Astrocyte of the cerebellum (primary cell): ENCODE data around the gene TOMM34.

Experiments used
- DNase-seq: peaks from one replicate; pipeline ENCODE4 v3.0.0-alpha.2; 2011; ENCODE audit warnings: low read depth
- H3K4me3 ChIP-seq: 2 replicates; pipeline ENCODE4 v1.5.1; 2011; ENCODE audit warnings: mild to moderate bottlenecking, low read depth, low read length, moderate library complexity
- in situ Hi-C: cut with HindIII; loops from 2 replicates; pipeline ENCODE4 v1.10.0; 2017; ENCODE audit warnings: low sequenced_read_pairs
- TF ChIP-seq, protein P1 (sequence below): IDR thresholded peaks from 2 replicates; pipeline ENCODE4 v1.5.1; 2012; ENCODE audit warnings: low read length, low read depth, moderate library complexity, mild to moderate bottlenecking; ENCODE audit errors: missing control alignments

The TOMM34 gene

DNA sequence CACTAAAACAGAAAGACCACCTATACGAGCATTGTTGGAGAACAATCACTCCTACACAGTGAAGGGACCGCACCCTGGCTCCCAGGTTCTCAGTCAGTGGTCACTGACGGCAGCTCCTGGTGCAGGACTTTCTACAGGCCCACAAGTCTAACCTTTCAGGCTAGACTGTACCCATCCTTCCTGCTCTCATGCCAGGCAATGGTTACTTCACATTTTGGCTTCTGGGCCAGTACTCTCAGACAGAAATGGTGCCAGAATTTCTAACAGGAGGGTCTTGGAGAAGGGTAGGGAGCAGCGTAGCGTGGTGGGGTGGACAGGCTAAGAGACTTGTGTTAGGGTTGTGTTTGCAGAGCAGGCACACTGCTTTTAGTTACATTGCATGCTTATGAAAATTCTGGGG, 12.1 kb downstream of the TOMM34 start:
- H3K4me3 ChIP-seq, result no peak overlapping the region
- TF ChIP-seq, protein P1, sequence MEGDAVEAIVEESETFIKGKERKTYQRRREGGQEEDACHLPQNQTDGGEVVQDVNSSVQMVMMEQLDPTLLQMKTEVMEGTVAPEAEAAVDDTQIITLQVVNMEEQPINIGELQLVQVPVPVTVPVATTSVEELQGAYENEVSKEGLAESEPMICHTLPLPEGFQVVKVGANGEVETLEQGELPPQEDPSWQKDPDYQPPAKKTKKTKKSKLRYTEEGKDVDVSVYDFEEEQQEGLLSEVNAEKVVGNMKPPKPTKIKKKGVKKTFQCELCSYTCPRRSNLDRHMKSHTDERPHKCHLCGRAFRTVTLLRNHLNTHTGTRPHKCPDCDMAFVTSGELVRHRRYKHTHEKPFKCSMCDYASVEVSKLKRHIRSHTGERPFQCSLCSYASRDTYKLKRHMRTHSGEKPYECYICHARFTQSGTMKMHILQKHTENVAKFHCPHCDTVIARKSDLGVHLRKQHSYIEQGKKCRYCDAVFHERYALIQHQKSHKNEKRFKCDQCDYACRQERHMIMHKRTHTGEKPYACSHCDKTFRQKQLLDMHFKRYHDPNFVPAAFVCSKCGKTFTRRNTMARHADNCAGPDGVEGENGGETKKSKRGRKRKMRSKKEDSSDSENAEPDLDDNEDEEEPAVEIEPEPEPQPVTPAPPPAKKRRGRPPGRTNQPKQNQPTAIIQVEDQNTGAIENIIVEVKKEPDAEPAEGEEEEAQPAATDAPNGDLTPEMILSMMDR, result no peak
- in situ Hi-C loops, result no loop called here
- DNase-seq, result no peak

DNA sequence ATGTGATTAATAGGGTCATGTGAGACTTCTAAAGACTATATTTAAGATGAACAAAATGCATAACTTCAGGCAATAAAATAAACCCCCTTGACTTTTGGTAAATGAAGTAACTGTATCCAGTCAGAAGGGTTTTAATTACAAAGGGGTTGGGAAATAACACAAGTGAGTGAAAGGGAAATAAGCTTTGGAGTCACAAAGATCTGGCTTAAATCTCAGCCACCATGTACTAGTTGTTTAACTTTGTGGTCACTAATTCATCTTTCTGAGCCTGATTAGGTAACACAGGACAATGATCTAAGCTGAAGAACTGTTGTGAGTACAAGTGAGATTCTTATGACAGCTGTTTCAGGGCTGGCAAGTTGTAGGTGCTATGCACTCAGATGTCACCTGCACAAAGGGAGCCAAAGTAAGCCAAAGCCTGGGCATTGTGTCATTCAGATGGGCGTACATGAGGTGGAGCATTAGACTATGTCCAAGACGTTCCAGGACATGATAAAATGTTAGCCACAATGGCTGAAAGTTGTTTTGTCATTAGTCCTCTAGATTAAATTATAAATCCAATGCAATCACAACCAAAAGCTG, 13.8 kb downstream of the TOMM34 start:
- in situ Hi-C loops, result no loop called here
- no peak overlapping the region for H3K4me3 ChIP-seq
- TF ChIP-seq, protein P1, result no peak
- no peak for DNase-seq

- no peak for DNase-seq
- no peak overlapping the region for H3K4me3 ChIP-seq
- in situ Hi-C loops, result no loop called here
- TF ChIP-seq, protein P1, result no peak
Observed at GRCh38 chr20:44945261-44945660, 14.9 kb downstream of the TOMM34 start.

DNA sequence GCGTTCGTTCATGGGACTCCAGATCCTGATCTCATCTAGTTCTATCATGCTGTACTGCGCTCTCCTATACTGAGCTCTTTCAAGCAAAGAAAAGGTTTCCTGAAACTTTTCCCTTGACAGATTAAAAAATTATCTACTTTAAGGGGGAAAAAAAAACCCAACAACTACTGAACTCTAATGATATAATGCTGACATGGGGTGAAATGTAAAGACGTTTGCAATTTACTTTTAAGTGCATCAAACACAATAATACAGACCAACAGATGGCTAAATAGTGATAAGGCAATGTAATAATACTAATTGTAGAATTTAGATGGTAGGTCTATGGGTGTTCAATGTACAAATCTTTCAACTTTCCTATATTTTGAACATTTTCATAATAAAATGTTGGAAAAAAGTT, 16.4 kb downstream of the TOMM34 start:
- H3K4me3 ChIP-seq, result no peak overlapping the region
- in situ Hi-C loops, result no loop called here
- DNase-seq, result no peak
- TF ChIP-seq, protein P1, result no peak

DNA sequence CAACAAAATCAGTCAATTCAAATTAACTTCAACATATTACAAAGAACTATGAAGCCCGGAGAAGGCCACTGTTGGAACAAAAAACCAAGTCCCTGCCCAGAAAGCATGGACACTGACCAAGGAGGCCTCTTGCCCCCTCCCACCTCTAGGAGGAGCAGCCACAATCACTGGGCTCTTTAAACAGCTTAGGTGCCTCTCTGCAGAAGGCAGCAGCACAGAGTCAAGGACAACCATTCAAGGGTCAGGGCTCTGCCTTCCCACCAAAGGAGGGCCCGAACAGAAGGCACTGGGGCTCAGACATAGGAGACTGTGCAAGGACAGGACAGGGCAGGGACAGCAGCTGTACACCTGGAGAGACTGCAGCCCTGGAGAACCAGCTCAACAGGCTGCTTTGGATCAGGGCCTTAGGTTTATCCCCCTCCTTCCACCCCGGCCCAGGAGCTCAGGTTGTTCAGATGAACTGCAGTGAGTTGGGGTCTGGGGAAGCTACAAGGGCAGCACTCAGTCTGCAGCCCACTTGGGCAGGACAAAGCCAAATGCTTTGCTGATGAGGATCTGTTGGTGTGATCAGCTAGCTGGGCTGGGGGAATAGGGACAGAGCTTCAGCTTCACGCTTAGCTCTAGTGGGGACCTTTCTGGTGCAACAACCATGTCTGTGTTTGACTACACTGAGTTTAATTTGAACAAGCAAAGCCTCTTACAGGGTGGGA, 17.8 kb downstream of the TOMM34 start:
- H3K4me3 ChIP-seq, result no peak overlapping the region
- TF ChIP-seq, protein P1, result no peak
- in situ Hi-C loops, result no loop called here
- no peak for DNase-seq

DNA sequence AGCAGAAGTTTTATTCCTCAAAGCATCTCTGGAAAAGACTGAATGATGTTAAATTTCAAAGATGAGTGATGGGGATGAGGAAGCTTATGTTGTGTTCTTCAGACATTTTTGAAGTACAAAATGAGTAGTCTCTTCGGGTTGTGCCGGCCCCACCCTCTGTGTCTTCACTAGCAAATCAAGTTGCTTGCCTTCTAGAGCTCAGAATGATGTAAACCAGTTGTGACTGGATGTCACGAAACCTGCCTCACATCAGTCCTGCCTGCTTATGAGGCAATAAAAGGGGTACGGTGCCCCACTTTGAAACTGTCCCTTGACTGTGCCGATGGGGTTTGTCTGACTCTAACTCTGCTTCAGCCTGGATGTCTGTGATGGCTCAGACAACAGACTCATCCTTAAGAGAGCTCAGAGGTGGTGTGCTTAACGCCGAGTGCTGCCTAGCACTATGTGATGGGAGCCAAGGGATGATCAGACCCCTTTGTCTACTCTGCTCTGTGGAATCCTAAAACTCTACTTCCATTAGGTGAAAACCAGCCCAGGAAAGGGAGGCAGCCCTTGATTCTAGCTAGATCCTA, 19.0 kb downstream of the TOMM34 start:
- in situ Hi-C loops, result no loop called here
- DNase-seq, result no peak
- no peak overlapping the region for H3K4me3 ChIP-seq
- TF ChIP-seq, protein P1, result no peak
